Measurements from ENCODE around the gene SYTL3.
A peak's percentile ranks its signal among the peaks of the same experiment; 100 is the strongest.
"Not testable (repeated sequence)": the region's sequence is repeated elsewhere in the genome, so short reads cannot be mapped to it uniquely, and the experiment has no call there.

The SYTL3 gene, protein sequence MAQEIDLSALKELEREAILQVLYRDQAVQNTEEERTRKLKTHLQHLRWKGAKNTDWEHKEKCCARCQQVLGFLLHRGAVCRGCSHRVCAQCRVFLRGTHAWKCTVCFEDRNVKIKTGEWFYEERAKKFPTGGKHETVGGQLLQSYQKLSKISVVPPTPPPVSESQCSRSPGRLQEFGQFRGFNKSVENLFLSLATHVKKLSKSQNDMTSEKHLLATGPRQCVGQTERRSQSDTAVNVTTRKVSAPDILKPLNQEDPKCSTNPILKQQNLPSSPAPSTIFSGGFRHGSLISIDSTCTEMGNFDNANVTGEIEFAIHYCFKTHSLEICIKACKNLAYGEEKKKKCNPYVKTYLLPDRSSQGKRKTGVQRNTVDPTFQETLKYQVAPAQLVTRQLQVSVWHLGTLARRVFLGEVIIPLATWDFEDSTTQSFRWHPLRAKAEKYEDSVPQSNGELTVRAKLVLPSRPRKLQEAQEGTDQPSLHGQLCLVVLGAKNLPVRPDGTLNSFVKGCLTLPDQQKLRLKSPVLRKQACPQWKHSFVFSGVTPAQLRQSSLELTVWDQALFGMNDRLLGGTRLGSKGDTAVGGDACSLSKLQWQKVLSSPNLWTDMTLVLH

DNA sequence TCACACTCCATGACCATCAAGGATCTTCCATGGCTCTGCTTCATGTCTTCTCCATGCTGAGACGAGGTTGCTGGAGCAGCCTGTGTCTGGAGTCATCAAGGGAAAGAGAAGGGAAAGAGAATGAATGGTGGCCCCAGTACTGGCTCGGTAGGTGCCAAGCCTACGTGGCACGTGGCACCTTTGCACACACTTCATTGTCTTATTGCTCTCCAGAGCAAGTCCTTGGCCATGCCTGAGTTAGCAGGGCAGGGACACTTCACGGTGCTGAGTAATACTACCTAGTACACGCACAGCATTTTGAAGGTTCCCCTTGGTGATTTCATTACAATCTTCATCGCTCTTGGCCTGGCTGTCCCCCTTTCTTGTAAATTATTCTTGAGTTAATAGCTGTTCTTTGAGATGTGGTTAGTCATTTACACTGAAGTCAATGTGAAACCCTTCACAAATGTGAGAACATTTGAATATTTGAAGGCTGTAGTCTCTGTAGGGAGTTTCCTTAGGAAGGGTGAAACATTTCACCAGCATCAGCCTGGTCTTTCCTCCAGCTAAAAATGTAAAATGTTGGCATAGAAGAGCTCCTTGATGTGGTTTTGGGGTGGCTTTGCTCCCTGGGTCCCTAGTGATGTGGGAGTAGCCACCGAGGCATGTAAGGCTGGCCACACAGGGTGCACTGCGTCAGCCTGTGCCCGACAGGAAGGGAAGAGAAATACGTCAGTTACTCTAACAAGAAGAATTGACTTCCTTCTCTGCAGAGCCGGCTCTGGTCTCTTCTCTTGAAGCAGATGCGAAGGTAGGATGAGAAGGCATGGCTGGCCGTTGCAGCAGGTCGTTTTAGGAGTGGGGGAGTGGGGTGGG, at the start of gene SYTL3:
SYTL3 (plus strand) TSS at position 766 of the 855 bp plus-strand sequence. CDS start 13,215 bp downstream, outside the sequence.
- peak; percentile 47 for DNase-seq (ENCODE audit: low read depth)

DNA sequence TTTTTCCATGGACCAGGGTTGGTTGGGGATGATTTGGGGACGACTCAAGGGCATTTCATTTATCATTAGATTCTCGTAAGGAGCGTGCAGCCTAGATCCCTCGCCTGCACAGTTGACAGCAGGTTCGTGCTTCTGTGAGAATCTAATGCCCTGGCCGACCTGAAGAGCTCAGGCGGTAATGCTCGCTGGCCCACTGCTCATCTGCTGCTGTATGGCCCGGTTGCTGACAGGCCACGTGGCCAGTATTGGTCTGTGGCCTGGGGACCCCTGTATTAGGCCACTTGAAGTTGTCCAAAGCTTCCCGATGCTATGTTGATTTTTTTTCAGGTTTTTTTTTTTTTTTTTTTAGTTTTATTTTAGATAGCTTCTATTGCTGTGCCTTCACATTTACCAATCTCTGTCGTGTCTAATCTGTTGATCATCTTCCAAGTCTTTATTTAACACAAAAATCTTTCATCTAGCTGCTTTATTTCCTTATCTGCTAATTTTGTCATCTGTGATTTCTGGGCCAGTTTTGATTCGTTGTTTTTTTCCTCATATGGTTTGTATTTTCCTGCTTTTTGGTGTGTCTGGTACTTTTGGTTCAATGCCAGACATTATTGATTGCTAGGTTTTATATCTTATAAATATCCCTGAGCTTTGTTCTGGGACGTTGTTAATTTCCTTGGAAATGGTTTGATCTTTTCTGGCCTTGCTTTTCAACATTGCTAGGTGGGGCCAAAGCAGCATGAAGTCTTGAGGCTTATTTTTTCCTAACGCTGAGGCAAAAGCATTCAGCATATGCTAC, 46.4 kb upstream of the SYTL3 start:
- DNase-seq (ENCODE audit: low read depth): no peak

DNA sequence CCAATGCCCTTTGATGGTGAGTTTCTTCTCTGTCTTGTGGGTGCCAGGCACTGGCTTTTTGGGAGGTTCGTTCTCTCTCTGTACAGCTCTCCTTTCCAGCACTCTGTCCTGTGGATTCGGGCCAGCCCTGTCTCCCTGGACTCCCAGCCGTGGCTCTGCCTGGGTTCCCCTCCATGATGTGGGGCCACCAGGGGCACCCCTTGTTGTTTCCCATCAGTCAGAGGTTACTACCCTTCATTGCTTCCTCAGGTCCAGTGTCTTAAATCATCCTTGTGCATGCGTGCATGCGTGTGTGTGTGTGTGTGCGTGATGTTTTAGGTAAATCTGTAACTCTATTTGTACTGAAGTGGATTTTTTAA, 45.8 kb upstream of the SYTL3 start:
- DNase-seq (ENCODE audit: low read depth): no peak

DNA sequence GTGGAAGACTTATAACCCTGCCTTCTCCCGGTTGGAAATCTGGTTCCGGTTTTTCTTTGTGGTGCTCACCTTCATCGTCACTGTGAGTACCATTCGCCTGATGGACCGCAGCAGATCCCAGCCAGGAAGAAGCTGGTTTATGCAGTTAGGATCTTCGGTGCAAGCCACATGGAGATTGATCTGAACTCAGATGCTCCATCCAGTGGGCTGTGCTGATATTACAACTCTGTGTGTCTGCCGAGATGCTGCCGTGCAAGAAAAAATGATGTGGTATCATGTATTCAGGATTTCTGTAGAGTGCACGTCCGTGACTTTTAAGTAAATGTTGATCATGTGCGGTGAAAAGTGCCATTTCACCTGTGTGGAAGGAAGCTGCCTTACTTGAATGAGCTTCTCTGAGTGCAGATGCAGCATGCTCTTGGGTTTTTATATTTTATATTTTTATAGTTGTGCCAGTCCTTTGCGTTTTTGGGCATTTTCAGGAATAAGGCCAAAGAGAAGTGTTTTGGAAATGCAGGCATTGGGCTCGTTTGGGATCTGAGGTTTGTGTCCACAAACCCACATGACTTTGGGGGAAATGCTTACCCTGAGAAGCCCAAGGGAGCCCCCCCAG, 44.5 kb upstream of the SYTL3 start:
- no peak for DNase-seq (ENCODE audit: low read depth)

DNA sequence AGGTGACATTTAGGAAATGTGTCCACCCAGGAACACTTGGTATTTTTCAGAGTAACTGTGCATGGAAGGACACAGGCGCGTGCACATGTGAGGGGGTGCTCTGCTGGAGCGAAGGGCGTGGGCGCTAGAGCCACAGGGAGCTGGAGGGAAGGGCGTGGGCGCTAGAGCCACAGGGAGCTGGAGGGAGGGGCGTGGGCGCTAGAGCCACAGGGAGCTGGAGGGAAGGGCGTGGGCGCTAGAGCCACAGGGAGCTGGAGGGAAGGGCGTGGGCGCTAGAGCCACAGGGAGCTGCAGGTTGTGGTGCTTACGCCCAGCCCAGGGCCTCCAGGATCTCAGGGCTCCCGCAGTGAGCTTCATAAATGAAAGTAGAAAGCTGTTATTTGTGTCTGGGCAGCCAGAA, 43.8 kb upstream of the SYTL3 start:
- DNase-seq (ENCODE audit: low read depth): not testable (repeated sequence)

DNA sequence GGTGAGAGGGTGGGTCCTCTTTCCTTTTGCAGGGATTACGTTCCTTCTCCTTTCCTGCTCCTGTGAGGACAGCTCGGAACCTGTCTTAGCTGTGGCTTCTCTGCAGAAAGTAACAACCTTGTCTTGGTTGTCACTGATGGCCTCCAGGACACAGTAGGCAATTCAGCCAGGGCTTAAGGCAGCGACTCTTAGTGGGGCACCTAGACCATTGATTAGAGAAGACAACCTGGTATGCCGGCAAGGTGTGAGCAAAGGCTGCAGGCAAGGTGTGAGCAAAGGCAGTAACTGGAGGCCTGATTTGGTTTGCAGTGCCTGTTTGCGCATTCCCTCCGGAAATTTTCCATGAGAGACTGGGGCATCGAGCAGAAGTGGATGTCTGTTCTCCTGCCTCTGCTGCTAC, 42.9 kb upstream of the SYTL3 start:
- DNase-seq (ENCODE audit: low read depth): no peak

DNA sequence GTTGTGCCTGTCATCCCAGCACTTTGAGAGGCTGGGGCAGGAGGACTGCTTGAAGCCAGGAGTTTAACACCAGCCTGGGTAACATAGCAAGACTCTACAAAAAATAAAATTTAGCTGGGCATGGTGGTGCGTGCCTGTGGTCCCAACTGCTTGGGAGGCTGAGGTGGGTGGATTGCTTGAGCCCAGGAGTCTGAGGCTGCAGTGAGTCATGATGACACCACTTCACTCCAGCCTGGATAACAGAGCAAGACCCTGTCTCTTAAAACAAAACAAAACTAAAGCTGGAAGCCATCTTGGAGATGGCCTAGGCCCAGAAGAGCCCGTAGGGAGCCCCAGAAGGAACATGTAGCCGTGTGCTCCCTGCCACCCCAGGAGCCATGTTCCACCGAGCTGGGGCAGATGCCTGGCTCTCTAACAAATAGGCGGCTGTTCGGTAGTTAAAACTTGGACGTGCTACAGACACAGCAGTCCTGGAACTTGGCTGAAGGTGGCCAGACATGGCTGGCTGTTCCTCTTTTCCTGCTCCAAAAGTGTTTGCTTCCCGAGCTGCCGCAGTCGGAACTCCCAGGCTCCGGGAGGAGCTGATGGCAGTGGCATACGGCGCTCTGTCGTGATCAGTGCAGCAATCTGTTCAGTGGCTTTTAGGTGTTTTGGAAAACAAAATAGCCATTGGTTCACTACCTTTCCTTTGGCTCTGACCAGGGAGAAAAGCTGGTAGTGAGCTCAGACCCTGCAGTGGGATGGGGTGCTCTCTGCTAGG, 42.3 kb upstream of the SYTL3 start:
- no peak for DNase-seq (ENCODE audit: low read depth)

DNA sequence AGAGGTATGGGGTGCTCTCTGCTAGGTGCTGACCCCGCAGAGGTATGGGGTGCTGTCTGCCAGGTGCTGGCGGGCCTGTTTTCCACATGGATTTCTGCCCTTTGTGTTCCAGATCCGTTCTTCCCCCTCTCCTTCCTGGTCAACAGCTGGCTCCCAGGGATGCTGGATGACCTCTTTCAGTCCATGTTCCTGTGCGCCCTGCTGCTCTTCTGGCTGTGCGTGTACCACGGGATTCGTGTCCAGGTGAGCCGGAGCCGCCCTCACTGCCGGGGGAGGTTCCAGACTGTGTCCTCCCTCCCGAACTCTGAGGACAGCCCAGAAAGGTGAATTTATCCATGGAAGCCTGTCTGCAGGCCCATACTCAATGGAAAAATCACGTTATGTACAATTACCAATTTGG, 41.6 kb upstream of the SYTL3 start:
- no peak for DNase-seq (ENCODE audit: low read depth)

DNA sequence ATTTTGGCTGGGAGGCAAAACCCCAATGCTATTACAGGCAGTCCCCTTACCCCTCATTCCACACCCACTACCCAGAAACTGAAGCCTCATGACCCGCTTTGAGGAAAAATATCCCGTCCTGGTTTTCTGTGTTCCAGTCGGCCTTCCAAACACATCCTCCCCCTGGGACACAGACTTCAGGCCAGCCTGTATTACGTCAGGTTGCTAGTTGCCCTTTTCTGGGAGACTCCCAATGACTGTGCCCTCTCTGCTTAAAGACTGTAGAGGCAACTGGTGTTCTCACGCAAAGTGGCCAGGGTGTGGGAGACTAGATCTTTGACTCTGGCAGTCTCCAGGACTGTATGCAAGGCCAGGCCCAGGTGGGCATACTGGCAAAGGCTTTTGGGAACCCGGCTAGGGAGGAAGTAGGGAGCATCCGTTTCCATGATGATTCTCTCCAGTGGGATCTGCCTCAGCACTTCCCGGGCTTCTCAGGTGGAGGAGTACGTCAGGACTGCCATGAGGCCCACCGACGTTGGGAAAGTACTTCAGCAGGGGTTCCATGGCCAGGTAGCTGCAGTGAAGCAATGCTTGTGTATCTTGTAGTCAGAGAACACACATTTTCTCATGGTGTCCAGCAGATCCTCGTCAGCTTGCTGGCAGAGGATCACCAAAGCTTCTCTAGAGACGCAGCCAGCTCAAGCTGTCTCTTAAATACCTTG, 40.2 kb upstream of the SYTL3 start:
- no peak for DNase-seq (ENCODE audit: low read depth)

DNA sequence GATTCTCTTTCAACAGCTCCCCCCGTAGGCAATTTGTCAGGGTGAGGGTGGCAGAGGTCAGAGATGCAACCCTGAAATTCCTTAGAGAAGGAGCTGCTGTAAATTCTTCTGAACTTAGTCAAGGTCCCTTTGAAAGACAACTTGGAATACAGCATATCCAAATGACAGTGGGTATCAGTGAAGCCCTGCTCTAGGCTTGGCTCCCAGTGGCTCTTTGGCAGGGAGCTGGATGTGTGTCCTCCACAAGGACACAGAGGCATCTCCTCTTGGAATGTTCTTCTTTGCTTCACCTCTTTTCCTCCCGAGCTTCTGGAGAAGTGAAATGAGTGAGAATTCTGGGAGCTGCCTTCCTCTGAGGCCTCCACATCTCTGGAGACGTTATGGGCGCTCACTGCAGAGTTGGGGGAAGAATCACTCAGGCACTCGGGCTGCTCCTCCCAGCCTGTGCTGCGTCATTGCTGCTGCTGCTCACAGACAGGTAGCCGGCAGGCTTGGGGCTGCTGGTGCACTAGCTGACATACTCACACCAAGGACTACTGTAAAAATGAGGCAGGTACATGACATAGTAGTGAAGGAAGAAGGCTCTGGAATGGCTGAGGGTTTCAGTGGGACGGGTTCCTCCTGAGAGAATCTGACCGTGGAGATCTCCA, 39.4 kb upstream of the SYTL3 start:
- no peak for DNase-seq (ENCODE audit: low read depth)

DNA sequence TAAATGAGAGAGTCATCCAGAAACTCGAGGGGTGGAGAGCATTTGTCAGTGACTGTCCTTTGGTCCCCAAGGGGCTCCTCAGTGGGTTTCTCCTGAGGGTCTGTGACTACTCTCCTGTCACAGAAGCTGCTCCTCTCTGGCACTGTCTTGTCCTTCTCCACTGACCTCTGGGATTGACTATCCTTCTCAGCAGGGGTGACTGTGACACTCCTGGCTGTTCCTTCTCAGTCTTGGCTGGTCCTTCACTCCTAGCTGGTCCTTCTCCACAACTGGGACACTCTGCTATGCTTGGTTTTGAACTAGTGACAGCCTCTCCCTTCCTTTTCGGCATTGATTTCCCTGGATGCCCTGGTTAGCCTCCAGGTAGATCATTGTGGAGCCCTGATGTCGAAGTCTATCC, 38.8 kb upstream of the SYTL3 start:
- DNase-seq (ENCODE audit: low read depth): no peak

DNA sequence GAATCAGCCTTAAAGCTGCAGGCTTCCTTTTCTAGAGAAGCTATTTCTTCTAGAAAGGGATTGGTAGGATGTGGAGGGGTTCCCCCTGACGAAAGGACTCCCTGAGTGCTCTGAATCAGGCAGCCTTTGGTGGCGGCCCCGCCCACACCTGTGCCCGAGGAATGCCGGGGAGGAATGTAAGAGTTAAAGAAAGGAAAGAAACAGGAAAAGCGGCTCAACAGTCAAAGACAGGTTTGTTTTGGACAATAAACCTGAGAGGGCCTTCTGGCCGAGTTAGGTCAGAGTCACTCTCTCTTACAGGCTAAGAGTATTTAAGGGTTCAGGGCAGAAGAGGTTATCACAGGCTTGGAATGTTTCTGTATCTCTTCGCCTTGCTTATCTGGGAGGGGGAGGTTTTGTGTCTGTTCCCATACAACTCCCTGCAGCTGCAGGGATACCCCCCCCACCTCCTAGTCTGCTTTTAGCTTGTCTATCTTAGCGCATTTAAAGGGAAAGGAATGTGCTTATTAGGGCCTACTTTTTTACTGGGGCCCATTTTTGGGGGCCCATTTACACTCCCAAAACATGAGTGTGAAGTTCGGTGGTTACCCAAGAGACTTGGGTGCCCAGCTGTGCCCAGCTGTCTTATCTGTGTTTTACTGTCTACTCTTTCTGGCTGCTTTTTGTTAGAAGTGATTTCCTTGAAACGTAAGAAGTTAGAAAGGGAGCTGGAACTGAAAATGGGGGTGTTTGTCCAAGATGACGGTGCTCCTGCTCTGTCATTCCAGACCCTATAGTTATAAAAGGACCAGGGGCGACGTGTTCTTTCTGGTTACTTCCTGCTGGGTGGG, 38.1 kb upstream of the SYTL3 start:
- DNase-seq (ENCODE audit: low read depth): no peak

DNA sequence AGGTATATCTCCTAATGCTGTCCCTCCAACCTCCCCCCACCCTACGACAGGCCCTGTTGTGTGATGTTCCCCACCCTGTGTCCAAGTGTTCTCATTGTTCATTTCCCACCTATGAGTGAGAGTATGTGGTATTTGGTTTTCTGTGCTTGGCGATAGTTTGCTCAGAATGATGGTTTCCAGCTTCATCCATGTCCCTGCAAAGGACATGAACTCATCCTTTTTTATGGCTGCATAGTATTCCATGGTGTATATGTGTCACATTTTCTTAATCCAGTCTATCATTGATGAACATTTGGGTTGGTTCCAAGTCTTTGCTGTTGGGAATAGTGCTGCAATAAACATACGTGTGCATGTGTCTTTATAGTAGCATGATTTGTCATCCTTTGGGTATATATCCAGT, 35.2 kb upstream of the SYTL3 start:
- DNase-seq (ENCODE audit: low read depth): not testable (repeated sequence)

DNA sequence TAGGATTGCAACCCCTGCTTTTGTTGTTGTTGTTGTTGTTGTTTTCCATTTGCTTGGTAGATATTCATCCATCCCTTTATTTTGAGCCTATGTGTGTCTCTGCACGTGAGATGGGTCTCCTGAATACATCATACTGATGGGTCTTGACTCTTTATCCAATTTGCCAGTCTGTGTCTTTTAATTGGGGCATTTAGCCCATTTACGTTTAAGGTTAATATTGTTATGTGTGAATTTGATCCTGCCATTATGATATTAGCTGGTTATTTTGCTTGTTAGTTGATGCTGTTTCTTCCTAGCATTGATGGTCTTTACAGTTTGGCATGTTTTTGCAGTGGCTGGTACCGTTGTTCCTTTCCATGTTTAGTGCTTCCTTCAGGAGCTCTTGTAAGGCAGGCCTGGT, 31.6 kb upstream of the SYTL3 start:
- not testable (repeated sequence) for DNase-seq (ENCODE audit: low read depth)

DNA sequence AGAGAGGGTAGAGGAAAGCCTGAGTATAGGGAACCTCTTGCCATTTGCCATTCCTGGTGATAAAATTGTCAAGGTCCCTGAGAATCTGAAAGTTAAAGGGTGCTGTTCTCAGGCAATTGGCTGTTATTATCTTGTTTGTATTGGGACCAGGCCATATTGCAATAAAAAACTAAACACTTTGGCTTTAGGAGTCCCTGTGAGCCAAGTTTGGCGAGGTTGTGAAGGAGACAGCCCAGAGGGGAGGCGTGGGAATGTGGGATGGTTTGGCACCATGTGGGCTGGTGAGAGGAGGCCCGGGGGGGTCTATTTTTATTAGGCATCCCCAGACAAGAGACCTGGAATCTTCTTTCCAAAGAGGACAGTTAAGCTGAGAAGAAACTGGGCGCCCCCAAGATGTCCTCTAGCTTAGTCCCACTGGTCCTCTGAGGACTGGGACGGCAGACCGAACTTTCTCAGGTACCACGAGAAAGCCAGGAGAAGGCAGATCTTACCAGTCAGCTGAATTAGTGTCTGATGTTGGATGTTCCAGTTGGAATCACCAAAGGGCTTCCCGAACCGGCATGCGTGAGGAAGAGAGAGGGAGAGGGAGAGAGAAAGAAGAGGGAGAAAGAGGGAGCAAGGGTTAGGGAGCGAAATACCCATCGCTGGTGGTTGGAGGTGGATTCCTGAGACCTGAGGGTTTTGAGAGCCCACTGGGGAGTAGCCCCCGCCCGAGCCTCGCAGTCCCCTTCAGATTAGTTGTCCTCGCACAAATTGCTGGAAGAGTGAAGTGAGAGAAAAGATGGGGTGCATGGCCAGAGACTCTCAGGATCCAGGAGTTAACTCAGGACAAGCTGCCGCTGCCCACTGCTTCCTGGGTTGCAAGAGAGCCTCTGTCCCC, 29.7 kb upstream of the SYTL3 start:
- DNase-seq (ENCODE audit: low read depth): no peak

DNA sequence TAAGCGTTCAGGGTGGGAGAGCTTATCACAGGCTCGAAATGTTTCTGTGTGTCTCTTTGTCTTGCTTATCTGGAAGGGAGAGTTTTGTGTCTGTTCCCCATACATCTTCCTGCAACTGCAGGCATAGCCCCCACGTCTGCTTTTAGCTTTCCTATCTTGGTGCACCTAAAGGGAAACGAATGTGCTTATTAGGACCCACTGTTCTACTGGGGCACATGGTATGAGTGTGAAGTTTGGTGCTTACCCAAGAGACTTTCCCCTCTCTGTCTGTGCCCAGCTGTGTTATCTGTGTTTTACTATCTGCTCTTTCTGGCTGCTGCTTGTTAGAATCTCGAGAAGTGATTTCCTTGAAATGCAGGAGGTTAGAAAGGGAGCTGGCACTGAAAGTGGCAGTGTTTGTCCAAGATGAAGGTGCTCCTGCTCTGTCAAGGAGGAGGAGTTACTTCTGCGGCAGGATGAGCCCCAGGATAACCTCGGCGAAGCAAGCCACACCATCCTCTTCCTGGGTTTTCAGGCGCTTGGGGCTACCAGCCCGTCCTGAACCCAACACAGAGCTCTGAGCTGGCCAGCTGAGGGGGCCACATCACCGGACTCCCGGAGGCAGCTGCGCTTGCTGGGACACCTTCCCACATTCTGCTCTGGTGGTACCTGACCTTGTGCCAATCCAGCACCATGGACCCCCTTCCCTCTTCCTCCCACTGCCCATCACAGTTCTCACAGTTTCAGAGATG, 28.7 kb upstream of the SYTL3 start:
- no peak for DNase-seq (ENCODE audit: low read depth)
